ENCODE measurements around the gene GJA4. TPM values are rescaled to one million over a fixed set of nuclear protein-coding genes. Genes with fewer than 3 reads are reported as not detected.

The GJA4 gene
- polyA plus RNA-seq, 1 donor from 2014 or later: not detected

DNA sequence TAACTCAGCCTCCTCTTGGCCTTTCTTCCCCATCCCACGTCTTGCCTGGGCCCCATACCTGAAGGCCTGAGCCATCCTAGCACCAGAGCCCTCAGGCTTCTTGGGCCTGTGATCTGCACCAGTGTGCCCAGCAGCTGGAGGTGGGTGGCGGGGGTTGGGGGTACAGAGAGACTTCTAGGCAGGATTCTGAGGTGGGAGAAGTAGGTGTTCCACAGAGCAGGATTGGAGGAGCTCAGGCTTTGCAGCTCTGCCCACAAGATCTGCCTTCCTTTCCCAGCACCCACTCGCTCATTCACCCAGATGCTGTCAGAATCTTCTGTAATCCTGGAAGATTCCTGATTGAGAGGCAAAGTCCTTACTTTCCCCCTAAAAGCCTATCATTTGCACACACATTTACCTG is 47.9 kb upstream of the GJA4 start:
- Histone ChIP-seq H3F3A (ENCODE audit: insufficient read depth, low read length, poor library complexity, severe bottlenecking) (no peaks in the 10 kb centered on the region), H3K9me3 (ENCODE audit: low read length) (no peaks in the 10 kb centered on the region), H3K36me3 (ENCODE audit: insufficient read depth, low read length) (no peaks in the 10 kb centered on the region), H2AFZ (ENCODE audit: low read depth, low read length) (no peak overlapping the region), H3K27ac (ENCODE audit: low read length) (no peak overlapping the region), H3K4me2 (ENCODE audit: low read length) (no peak overlapping the region), H3K4me3 (ENCODE audit: low read length) (no peak overlapping the region), H3K27me3 (ENCODE audit: insufficient read depth, low read depth, low read length) (no peaks in the 10 kb centered on the region), H3K9me2 (ENCODE audit: insufficient read depth, low read length) (no peaks in the 10 kb centered on the region), H3K9ac (ENCODE audit: low read length) (no peak overlapping the region), H4K20me1 (ENCODE audit: insufficient read depth) (no peaks in the 10 kb centered on the region), H3K79me2 (replicated peaks; ENCODE audit: insufficient read depth, low read length) (no peaks in the 10 kb centered on the region)
- TF ChIP-seq, protein P1, sequence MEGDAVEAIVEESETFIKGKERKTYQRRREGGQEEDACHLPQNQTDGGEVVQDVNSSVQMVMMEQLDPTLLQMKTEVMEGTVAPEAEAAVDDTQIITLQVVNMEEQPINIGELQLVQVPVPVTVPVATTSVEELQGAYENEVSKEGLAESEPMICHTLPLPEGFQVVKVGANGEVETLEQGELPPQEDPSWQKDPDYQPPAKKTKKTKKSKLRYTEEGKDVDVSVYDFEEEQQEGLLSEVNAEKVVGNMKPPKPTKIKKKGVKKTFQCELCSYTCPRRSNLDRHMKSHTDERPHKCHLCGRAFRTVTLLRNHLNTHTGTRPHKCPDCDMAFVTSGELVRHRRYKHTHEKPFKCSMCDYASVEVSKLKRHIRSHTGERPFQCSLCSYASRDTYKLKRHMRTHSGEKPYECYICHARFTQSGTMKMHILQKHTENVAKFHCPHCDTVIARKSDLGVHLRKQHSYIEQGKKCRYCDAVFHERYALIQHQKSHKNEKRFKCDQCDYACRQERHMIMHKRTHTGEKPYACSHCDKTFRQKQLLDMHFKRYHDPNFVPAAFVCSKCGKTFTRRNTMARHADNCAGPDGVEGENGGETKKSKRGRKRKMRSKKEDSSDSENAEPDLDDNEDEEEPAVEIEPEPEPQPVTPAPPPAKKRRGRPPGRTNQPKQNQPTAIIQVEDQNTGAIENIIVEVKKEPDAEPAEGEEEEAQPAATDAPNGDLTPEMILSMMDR (IDR thresholded peaks at IDR 0.05; ENCODE audit: poor library complexity, severe bottlenecking): no peak
- TF ChIP-seq, protein P2, sequence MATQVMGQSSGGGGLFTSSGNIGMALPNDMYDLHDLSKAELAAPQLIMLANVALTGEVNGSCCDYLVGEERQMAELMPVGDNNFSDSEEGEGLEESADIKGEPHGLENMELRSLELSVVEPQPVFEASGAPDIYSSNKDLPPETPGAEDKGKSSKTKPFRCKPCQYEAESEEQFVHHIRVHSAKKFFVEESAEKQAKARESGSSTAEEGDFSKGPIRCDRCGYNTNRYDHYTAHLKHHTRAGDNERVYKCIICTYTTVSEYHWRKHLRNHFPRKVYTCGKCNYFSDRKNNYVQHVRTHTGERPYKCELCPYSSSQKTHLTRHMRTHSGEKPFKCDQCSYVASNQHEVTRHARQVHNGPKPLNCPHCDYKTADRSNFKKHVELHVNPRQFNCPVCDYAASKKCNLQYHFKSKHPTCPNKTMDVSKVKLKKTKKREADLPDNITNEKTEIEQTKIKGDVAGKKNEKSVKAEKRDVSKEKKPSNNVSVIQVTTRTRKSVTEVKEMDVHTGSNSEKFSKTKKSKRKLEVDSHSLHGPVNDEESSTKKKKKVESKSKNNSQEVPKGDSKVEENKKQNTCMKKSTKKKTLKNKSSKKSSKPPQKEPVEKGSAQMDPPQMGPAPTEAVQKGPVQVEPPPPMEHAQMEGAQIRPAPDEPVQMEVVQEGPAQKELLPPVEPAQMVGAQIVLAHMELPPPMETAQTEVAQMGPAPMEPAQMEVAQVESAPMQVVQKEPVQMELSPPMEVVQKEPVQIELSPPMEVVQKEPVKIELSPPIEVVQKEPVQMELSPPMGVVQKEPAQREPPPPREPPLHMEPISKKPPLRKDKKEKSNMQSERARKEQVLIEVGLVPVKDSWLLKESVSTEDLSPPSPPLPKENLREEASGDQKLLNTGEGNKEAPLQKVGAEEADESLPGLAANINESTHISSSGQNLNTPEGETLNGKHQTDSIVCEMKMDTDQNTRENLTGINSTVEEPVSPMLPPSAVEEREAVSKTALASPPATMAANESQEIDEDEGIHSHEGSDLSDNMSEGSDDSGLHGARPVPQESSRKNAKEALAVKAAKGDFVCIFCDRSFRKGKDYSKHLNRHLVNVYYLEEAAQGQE (IDR thresholded peaks at IDR 0.05; ENCODE audit: borderline replicate concordance): no peak
- TF ChIP-seq EZH2 (IDR thresholded peaks at IDR 0.05; ENCODE audit: borderline replicate concordance, insufficient read depth, low read length, poor library complexity, severe bottlenecking) (no peak), TAF1 (IDR thresholded peaks at IDR 0.05; ENCODE audit: low read depth) (no peak), RAD21 (conservative IDR thresholded peaks at IDR 0.05) (no peak)

DNA sequence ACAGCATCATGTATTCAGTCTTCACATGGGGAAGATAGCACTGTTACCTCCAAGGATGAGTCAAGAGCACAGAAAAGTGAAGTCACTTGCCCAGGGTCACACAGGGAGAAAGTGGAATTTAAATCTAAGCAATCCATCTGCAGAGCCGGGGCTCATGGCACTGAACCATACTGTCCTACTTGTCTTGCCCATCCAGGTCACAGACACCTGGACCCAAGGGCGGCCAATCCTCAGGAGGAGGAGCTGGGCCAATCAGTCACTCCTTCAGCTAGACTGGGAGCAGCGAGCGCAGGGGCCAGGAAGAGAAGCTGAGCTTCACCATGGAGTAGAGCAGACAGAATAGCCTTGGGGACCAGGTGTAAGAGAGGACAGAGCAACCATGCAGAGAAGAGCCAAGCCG is 47.1 kb upstream of the GJA4 start:
- no peaks in the 10 kb centered on the region for H3K36me3 ChIP-seq (ENCODE audit: insufficient read depth, low read length)
- H3K9me3 ChIP-seq (ENCODE audit: low read length): no peaks in the 10 kb centered on the region
- H4K20me1 ChIP-seq (ENCODE audit: insufficient read depth): no peaks in the 10 kb centered on the region
- no peak overlapping the region for H3K4me2 ChIP-seq (ENCODE audit: low read length)
- no peaks in the 10 kb centered on the region for H3F3A ChIP-seq (ENCODE audit: insufficient read depth, low read length, poor library complexity, severe bottlenecking)
- no peaks in the 10 kb centered on the region for H3K79me2 ChIP-seq (replicated peaks; ENCODE audit: insufficient read depth, low read length)
- no peak overlapping the region for H2AFZ ChIP-seq (ENCODE audit: low read depth, low read length)
- no peak overlapping the region for H3K4me3 ChIP-seq (ENCODE audit: low read length)
- H3K9ac ChIP-seq (ENCODE audit: low read length): no peak overlapping the region
- no peak overlapping the region for H3K27ac ChIP-seq (ENCODE audit: low read length)
- no peaks in the 10 kb centered on the region for H3K27me3 ChIP-seq (ENCODE audit: insufficient read depth, low read depth, low read length)
- TF ChIP-seq EZH2 (IDR thresholded peaks at IDR 0.05; ENCODE audit: borderline replicate concordance, insufficient read depth, low read length, poor library complexity, severe bottlenecking) (no peak), EP300 (conservative IDR thresholded peaks at IDR 0.05; ENCODE audit: poor library complexity, severe bottlenecking) (no peak), SMC3 (conservative IDR thresholded peaks at IDR 0.05; ENCODE audit: poor library complexity) (no peak), POLR2AphosphoS5 (IDR thresholded peaks at IDR 0.05) (no peak), TAF1 (IDR thresholded peaks at IDR 0.05; ENCODE audit: low read depth) (no peak), RAD21 (conservative IDR thresholded peaks at IDR 0.05) (no peak), MXI1 (conservative IDR thresholded peaks at IDR 0.05; ENCODE audit: poor library complexity, severe bottlenecking) (no peak)
- TF ChIP-seq, protein P1 (IDR thresholded peaks at IDR 0.05; ENCODE audit: poor library complexity, severe bottlenecking): no peak
- TF ChIP-seq, protein P2 (IDR thresholded peaks at IDR 0.05; ENCODE audit: borderline replicate concordance): no peak
- H3K9me2 ChIP-seq (ENCODE audit: insufficient read depth, low read length): no peaks in the 10 kb centered on the region

Data from neural cell (in vitro differentiated cells).